Activated T-helper 17 cell treated with anti-CD3 and anti-CD28 coated beads, Interleukin-2, amount 50 U/mL, for 72 hours (primary cell): ENCODE measurements around the gene CD82. TPM values are rescaled to one million over a fixed set of nuclear protein-coding genes. Genes with fewer than 3 reads are reported as not detected.
A peak's percentile ranks its signal among the peaks of the same experiment; 100 is the strongest.

Experiments used
- ATAC-seq: fragments of 150-1000 bp; cut with Tn5 transposase; replicated peaks from 2 replicates; pipeline ENCODE4 v1.10.0; 2021; ENCODE audit warnings: mild to moderate bottlenecking, moderate library complexity
- H3K27ac Mint-ChIP-seq: one replicate; pipeline ENCODE4 v1.8.0; 2022; ENCODE audit warnings: mixed read lengths
- H3K27me3 Mint-ChIP-seq: one replicate; pipeline ENCODE4 v1.8.0; 2022; ENCODE audit warnings: mixed read lengths
- H3K36me3 Mint-ChIP-seq: one replicate; pipeline ENCODE4 v1.8.0; 2022; ENCODE audit warnings: low read depth, mild to moderate bottlenecking, mixed read lengths
- H3K4me1 Mint-ChIP-seq: one replicate; pipeline ENCODE4 v1.8.0; 2022; ENCODE audit warnings: mixed read lengths
- H3K4me3 Mint-ChIP-seq: one replicate; pipeline ENCODE4 v1.8.0; 2022; ENCODE audit warnings: mild to moderate bottlenecking, mixed read lengths
- H3K9me3 Mint-ChIP-seq: one replicate; pipeline ENCODE4 v1.8.0; 2022; ENCODE audit warnings: mixed read lengths
- total RNA-seq, 2 donors: library from RNA; stranded (reverse); gene quantifications; one replicate each; pipeline ENCODE4 v1.2.3, GENCODE V29; 2022

The CD82 gene
- total RNA-seq, 2 donors from 2014 or later, result 147 to 620 TPM

DNA sequence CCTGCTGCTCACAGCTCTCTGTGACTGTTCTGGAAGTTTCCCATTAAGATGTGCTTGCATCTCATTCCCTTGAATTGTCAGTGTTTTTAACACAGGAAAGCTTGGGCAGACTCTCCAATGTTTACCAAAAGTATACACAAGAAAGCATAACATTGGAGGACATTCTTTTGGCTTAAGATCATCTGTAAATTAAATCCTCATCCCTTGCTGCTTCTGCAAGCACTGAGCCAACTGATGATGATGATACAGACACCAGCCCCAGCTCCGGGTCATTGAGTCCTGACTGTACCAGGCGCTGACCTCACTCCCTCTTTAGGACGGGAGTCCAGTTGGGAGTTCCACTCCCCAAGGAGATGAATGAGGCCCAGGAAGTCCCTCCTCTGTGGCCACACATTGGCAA lies 23.8 kb downstream of the CD82 start:
- peaks cover 57% of the 10 kb centered on the region for H3K4me1 Mint-ChIP-seq
- H3K27ac Mint-ChIP-seq, result peak overlapping the region; percentile 88
- no peak for ATAC-seq
- H3K9me3 Mint-ChIP-seq, result no peaks in the 10 kb centered on the region
- H3K4me3 Mint-ChIP-seq, result peak overlapping the region; percentile 3
- no peaks in the 10 kb centered on the region for H3K27me3 Mint-ChIP-seq
- H3K36me3 Mint-ChIP-seq, result peaks cover 100% of the 10 kb centered on the region

DNA sequence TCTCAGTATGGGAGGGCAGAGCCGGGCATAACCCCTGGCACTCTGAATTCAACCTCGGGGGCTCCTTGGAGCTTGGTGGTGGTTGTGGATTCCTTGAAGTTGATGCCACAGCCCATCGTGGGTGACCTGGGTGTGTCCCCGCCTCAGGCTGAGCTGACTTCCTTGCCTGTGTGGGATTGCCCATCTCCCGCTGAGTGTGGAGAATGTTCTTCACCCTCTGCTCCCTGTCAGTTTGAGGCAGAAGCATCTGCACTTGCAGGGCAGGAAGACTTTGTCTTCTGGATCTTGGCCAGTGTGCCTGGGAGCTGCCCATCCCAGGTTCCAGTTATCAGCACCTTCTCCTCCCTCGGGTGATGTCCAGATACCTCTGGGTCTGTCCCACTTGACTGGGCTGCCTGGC lies 25.3 kb downstream of the CD82 start:
- peak overlapping the region; percentile 79 for H3K27ac Mint-ChIP-seq
- H3K36me3 Mint-ChIP-seq, result peaks cover 100% of the 10 kb centered on the region
- no peaks in the 10 kb centered on the region for H3K9me3 Mint-ChIP-seq
- H3K4me1 Mint-ChIP-seq, result peaks cover 72% of the 10 kb centered on the region
- H3K27me3 Mint-ChIP-seq, result no peaks in the 10 kb centered on the region
- ATAC-seq, result peak; percentile 18
- H3K4me3 Mint-ChIP-seq, result peak overlapping the region; percentile 80

DNA sequence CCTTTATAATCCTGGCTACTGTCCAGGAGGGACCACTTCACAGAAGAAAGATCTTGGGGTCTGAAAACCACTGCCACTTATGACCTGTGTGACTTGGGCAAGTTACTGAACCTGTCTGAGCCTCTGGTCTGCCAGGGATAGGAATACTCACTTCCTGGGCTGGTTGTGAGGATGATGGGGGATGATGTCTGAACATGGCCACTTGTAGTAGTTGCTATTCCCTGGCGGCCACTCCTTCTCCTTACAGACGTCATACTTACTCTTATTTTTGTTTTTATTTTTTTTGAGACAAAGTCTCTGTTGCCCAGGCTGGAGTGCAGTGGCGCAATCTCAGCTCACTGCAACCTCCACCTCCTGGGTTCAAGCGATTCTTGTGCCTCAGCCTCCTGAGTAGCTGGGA lies 26.1 kb downstream of the CD82 start:
- Mint-ChIP-seq H3K9me3 (no peaks in the 10 kb centered on the region), H3K4me1 (peaks cover 78% of the 10 kb centered on the region), H3K4me3 (peak overlapping the region; percentile 80), H3K27ac (peak overlapping the region; percentile 79), H3K36me3 (peaks cover 100% of the 10 kb centered on the region), H3K27me3 (no peaks in the 10 kb centered on the region)
- no peak for ATAC-seq

DNA sequence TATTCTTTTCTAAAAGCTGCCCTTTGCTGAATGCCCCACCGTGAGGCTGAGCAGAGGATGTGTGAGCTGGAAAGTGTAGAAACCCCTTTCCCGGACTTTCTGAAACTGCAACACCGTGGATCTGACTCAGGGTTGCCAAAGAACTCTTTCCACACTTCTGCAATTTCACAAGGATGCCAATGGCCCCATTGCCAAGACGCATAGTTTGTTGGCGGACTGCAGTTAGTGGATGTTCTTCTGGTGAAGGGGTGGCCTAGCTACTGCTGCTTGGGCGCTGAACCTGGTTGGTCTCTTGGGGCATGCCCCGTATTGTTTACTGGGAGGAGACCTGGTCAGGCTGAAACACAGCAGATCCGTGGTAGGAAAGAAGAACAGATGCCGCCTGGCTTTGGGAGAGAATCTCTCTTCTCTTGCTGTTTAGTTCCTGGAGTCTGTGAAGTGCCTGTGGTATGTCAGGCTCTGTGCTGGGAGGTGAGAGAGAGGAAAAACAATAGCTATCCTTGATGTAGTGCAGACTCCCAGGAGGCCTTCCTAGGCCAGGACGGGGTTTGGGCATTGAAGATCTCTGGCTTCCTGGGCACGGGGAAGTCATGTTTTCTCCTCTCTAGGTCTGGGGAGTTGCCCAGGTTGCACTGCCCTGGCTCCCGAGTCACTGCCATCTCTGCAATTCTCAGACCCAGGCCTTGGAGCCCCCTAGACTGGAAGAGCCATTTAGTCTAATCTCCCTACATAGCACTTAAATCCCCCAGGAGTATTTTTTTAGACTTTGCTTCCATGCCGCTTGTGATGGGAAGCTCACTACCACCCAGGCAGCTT lies 26.9 kb downstream of the CD82 start:
- H3K4me1 Mint-ChIP-seq, result peaks cover 78% of the 10 kb centered on the region
- H3K27ac Mint-ChIP-seq, result peak overlapping the region; percentile 79
- H3K4me3 Mint-ChIP-seq, result peak overlapping the region; percentile 80
- no peak for ATAC-seq
- H3K9me3 Mint-ChIP-seq, result no peaks in the 10 kb centered on the region
- H3K27me3 Mint-ChIP-seq, result no peaks in the 10 kb centered on the region
- H3K36me3 Mint-ChIP-seq, result peaks cover 100% of the 10 kb centered on the region

GRCh38 chr11:44593251-44593650 lies 27.8 kb downstream of the CD82 start:
- Mint-ChIP-seq H3K4me1 (peaks cover 78% of the 10 kb centered on the region), H3K4me3 (peak overlapping the region; percentile 80), H3K27me3 (no peaks in the 10 kb centered on the region), H3K27ac (peak overlapping the region; percentile 95), H3K9me3 (no peaks in the 10 kb centered on the region), H3K36me3 (peaks cover 100% of the 10 kb centered on the region)
- ATAC-seq, result no peak

DNA sequence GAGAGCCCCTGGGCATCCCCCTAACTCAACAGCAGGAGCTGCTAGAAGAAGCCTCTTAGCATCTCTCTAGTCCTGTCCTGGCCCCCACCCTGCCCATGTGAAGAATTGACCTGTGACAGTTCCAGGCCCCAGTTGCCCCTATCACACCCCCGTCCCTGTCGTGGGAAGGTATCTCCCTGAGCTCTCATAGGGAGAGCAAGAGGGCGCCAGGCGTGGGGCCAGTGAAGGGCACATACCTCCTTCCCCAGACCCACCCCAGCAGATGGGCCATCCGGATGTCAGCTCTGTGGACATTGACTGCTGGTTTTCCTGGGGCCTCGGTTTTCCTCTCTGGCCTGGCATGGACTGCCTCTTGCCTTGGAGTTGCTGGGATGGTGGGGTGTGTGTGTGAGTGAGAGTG lies 29.5 kb downstream of the CD82 start:
- Mint-ChIP-seq H3K27me3 (no peaks in the 10 kb centered on the region), H3K36me3 (peaks cover 100% of the 10 kb centered on the region), H3K27ac (peak overlapping the region; percentile 95), H3K4me1 (peaks cover 70% of the 10 kb centered on the region), H3K4me3 (peak overlapping the region; percentile 80), H3K9me3 (no peaks in the 10 kb centered on the region)
- ATAC-seq, result no peak

GRCh38 chr11:44595964-44596381 lies 30.5 kb downstream of the CD82 start:
- peaks cover 100% of the 10 kb centered on the region for H3K36me3 Mint-ChIP-seq
- no peak for ATAC-seq
- H3K9me3 Mint-ChIP-seq, result no peaks in the 10 kb centered on the region
- no peaks in the 10 kb centered on the region for H3K27me3 Mint-ChIP-seq
- peak overlapping the region; percentile 80 for H3K4me3 Mint-ChIP-seq
- peaks cover 72% of the 10 kb centered on the region for H3K4me1 Mint-ChIP-seq
- H3K27ac Mint-ChIP-seq, result peak overlapping the region; percentile 95

DNA sequence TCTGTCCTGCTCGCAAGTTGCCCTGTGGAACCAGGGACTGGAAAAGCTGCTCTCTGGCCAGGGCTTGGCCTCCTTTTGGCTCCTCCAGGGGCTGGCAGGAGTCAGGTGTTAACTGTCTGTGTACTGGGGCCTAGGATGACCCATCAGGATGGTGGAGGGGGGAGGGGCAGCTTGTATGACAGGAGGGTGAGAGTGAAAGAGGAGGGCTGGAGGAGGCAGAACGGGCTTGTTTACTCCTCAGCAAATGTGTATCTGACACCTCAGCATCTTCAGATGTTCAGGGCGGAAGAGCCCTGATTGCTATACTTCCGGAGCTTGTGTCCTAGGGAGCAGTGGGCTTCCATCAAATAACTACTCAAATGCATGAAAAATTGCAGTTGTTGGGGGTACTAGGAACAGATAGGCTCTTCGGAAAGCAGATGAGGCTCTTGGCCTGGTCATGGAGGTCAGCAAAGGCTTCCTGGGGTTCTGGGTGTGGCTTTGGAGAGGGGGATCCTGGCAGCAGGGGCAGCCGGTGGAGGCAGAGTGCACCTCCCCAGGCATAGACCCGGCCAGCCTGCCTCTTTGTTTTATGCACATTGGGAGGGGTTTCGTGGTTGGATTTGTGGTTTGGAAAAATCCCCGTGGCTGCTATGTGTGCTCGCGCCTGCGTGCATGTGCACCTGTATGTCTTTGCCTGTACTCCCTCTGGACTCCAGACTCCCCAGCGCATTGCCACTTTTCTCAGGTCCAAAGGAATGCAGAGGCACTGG lies 31.2 kb downstream of the CD82 start:
- Mint-ChIP-seq H3K27me3 (no peaks in the 10 kb centered on the region), H3K27ac (peak overlapping the region; percentile 95), H3K4me1 (peaks cover 70% of the 10 kb centered on the region), H3K4me3 (peak overlapping the region; percentile 80), H3K36me3 (peaks cover 100% of the 10 kb centered on the region), H3K9me3 (no peaks in the 10 kb centered on the region)
- ATAC-seq, result peak; percentile 72

- peak; percentile 2 for ATAC-seq
- peaks cover 100% of the 10 kb centered on the region for H3K36me3 Mint-ChIP-seq
- H3K9me3 Mint-ChIP-seq, result no peaks in the 10 kb centered on the region
- peaks cover 66% of the 10 kb centered on the region for H3K4me1 Mint-ChIP-seq
- H3K27me3 Mint-ChIP-seq, result no peaks in the 10 kb centered on the region
- peak overlapping the region; percentile 95 for H3K27ac Mint-ChIP-seq
- peak overlapping the region; percentile 80 for H3K4me3 Mint-ChIP-seq
Observed at GRCh38 chr11:44597358-44598012, 32.0 kb downstream of the CD82 start.

- Mint-ChIP-seq H3K27ac (peak overlapping the region; percentile 95), H3K27me3 (no peaks in the 10 kb centered on the region), H3K4me1 (peaks cover 56% of the 10 kb centered on the region), H3K9me3 (no peaks in the 10 kb centered on the region), H3K36me3 (peaks cover 100% of the 10 kb centered on the region), H3K4me3 (no peak overlapping the region)
- no peak for ATAC-seq
Observed at GRCh38 chr11:44598831-44599230, 33.4 kb downstream of the CD82 start.

GRCh38 chr11:44600261-44600660 lies 34.8 kb downstream of the CD82 start:
- Mint-ChIP-seq H3K27ac (peak overlapping the region; percentile 86), H3K36me3 (peaks cover 100% of the 10 kb centered on the region), H3K4me3 (peak overlapping the region; percentile 63), H3K27me3 (no peaks in the 10 kb centered on the region), H3K4me1 (peaks cover 49% of the 10 kb centered on the region), H3K9me3 (no peaks in the 10 kb centered on the region)
- ATAC-seq, result no peak

DNA sequence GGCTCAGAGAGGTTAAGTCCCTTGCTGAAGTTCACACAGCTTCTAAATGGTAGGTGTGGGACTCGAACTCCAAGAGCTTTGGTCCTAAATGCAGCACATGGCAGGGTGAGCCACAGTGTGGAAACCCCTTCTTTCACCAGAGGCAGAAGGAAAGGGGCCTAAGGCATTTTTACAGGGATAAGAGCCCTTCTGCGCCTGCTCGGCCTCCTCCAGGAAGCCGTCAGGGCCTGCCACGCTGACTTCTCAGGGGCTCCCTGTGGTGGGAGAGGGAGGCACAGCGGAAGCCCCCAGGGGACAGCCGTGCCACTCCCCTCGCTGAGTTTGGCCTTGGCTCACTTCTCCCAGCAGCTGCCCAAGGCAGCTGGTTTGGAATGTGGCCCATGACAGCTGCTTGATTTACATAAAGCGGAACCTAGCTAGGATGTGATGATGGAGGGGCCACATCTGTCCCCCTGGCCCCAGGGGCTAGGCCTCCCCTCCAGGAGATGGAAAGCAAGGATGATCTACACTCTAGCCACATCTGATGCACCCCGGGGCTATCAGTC lies 35.4 kb downstream of the CD82 start:
- ATAC-seq, result no peak
- no peaks in the 10 kb centered on the region for H3K9me3 Mint-ChIP-seq
- peak overlapping the region; percentile 63 for H3K4me3 Mint-ChIP-seq
- H3K4me1 Mint-ChIP-seq, result peaks cover 44% of the 10 kb centered on the region
- peak overlapping the region; percentile 86 for H3K27ac Mint-ChIP-seq
- peaks cover 100% of the 10 kb centered on the region for H3K36me3 Mint-ChIP-seq
- H3K27me3 Mint-ChIP-seq, result no peaks in the 10 kb centered on the region

GRCh38 chr11:44601471-44602370 lies 36.3 kb downstream of the CD82 start:
- ATAC-seq, result peak; percentile 67
- Mint-ChIP-seq H3K27ac (peak overlapping the region; percentile 86), H3K9me3 (no peaks in the 10 kb centered on the region), H3K4me3 (peak overlapping the region; percentile 63), H3K36me3 (peaks cover 100% of the 10 kb centered on the region), H3K4me1 (peaks cover 46% of the 10 kb centered on the region), H3K27me3 (no peaks in the 10 kb centered on the region)
